GM15510 (cell line): ENCODE measurements around the gene EPC1.

ENCODE experiments used
- POLR2A ChIP-seq: IDR thresholded peaks from 3 replicates; pipeline ENCODE4 v1.6.1; 2011; ENCODE audit warnings: borderline replicate concordance; ENCODE audit not compliant: insufficient read length; ENCODE audit errors: extremely low read depth

Gene EPC1

DNA sequence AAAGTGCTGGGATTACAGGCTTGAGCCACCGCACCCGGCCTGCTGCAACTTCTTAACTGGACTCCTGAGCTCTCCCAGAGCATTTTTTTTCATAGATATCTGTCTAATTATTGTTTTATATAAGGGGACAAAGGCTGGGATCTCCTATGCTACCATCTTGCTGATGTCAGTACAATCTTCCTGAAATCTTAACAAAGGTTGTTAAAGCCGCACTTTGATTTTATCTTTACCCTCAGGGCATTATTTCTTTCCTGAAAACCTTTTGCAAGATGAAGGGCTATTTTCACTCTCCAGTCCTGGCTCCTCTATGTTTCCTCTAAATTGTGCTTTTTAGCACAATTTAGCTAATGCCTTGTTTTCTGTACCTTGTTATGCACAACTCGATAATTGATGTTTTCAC lies 102.9 kb downstream of the EPC1 start:
- no peak for TF ChIP-seq POLR2A

GRCh38 chr10:32241946-32242345 lies 105.0 kb downstream of the EPC1 start:
- TF ChIP-seq POLR2A = no peak

GRCh38 chr10:32240471-32240870 lies 106.5 kb downstream of the EPC1 start:
- TF ChIP-seq POLR2A = no peak

- no peak for TF ChIP-seq POLR2A
Observed at GRCh38 chr10:32239769-32240168, 107.2 kb downstream of the EPC1 start.

DNA sequence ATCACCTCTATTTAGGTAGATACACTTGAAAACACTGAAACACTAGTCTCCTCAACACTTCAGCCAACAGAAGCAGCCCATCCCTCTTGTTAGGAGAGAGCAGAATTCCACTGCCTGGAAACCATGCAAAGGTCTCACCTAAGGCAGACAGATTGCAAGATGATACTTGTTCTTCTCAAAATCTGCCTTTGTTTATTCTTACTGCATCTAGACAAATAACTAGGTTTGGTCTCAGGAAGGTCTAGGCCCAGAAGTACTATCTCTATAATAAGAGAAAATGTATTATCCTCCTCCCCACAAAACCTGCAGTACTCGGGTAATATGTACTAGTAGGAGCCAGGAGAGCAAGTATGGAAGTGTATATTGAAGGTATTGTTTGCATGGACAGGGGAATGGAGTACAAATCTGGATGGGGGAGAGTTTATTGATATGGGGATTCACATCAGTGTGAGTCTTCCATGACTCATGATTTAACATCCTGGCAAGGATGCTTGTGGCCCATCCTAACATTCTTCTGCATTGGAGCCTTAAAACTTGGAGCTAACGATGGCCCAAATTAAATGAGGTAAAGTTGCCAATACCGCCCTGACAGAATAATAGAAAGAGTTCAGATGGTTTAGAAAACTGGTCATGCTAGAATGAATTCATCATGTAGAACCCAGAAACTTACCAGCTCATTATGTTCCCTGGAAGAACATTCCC lies 109.2 kb downstream of the EPC1 start:
- TF ChIP-seq POLR2A = no peak

DNA sequence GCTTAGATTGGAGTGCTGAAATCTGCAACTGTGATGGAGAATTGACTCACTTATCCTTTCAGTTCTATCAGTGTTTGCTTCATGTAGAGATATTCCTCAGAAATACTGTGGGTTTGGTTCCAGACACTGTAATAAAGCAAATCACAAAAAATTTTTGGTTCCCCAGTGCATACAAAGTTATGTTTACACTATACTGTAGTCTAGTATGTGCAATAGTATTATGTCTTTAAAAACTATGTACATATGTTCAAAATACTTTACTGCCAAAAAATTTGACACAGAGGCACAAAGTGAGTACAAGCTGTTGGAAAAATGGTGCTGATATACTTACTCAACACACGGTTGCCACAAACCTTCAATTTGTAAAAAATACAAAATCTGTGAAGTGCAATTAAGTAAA lies 112.5 kb downstream of the EPC1 start:
- no peak for TF ChIP-seq POLR2A

DNA sequence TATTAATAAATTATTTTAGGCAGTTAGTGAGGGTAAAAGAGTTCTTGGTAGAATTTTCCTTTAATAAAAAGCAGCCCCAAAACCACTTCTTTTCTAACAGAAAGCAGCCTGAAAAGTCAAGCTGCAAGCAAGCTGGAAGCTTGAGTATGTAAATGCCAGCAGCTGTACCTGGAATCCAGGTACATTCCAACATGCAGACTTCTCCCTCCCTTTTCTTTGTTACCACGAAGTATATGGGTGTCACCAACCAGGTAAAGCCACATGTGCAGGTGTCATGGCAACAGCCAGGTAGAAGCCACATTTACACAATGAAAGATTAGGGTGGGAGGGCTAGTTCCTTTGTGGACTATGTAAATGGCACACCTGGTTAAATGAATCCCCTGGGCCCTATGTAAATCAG lies 114.6 kb downstream of the EPC1 start:
- TF ChIP-seq POLR2A = no peak

GRCh38 chr10:32229170-32229569 lies 117.8 kb downstream of the EPC1 start:
- no peak for TF ChIP-seq POLR2A

- TF ChIP-seq POLR2A = no peak
Observed at GRCh38 chr10:32227802-32228201, 119.2 kb downstream of the EPC1 start.

- no peak for TF ChIP-seq POLR2A
Observed at GRCh38 chr10:32226624-32227023, 120.3 kb downstream of the EPC1 start.

DNA sequence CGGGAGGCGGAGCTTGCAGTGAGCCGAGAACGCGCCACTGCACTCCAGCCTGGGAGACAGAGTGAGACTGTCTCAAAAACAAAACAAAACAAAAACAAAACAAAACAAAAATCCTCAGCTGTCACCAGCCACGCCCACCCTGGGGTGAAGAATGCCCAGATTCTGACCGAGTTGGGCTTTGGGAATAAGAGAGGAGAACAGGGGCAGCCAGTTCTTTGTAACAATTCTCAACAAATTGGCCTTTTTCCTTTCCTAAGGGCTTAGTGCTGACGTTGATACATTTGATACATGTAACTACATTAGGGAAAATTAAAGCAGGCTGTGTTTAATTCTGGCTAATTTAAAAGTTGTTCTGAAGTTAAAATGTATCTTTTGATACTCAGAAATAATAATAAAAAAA lies 121.0 kb downstream of the EPC1 start:
- no peak for TF ChIP-seq POLR2A
